SK-N-SH treated with all-trans-retinoic acid at 6 μM for 48 hours (cell line): Measurements from ENCODE around the gene REEP2.

Source experiments
- ATAC-seq: fragments of 200-7000 bp; cut with Tn5 transposase; 3 replicates; pipeline ENCODE4 v1.9.1; 2020; ENCODE audit warnings: mild to moderate bottlenecking, moderate library complexity
- ARNTL ChIP-seq: fragments of 450-650 bp; formaldehyde crosslinking; IDR thresholded peaks from 2 replicates; pipeline ENCODE4 v1.5.0; 2020; ENCODE audit warnings: low read depth, mild to moderate bottlenecking, moderate library complexity, borderline replicate concordance
- BACH2 ChIP-seq: fragments of 250-450 bp; sonication (Bioruptor Pico); IDR thresholded peaks from 2 replicates; pipeline ENCODE4 v1.9.0; 2021; ENCODE audit warnings: mild to moderate bottlenecking, borderline replicate concordance
- CREB5 ChIP-seq: fragments of 250-450 bp; sonication (Bioruptor Pico); IDR thresholded peaks from 2 replicates; pipeline ENCODE4 v1.5.1; 2020; ENCODE audit warnings: low read depth, mild to moderate bottlenecking, moderate library complexity
- CSDC2 ChIP-seq: fragments of 250-450 bp; sonication (Bioruptor Pico); IDR thresholded peaks from 2 replicates; pipeline ENCODE4 v1.5.0; 2020; ENCODE audit warnings: mild to moderate bottlenecking, moderate library complexity
- CSRNP3 ChIP-seq: fragments of 250-450 bp; sonication (Bioruptor Pico); IDR thresholded peaks from 2 replicates; pipeline ENCODE4 v1.5.1; 2021; ENCODE audit warnings: mild to moderate bottlenecking, moderate library complexity
- ESRRG ChIP-seq: fragments of 250-450 bp; sonication (Bioruptor Pico); IDR thresholded peaks from 2 replicates; pipeline ENCODE4 v1.6.1; 2021; ENCODE audit warnings: mild to moderate bottlenecking
- GLIS3 ChIP-seq: fragments of 250-450 bp; sonication (Bioruptor Pico); IDR thresholded peaks from 2 replicates; pipeline ENCODE4 v1.5.0; 2020; ENCODE audit warnings: mild to moderate bottlenecking, moderate library complexity
- ISL1 ChIP-seq: fragments of 250-450 bp; sonication (Bioruptor Pico); IDR thresholded peaks from 2 replicates; pipeline ENCODE4 v2.1.2; 2022; ENCODE audit warnings: mild to moderate bottlenecking, moderate library complexity
- OSR1 ChIP-seq: fragments of 250-450 bp; sonication (Bioruptor Pico); IDR thresholded peaks from 2 replicates; pipeline ENCODE4 v1.8.0; 2022; ENCODE audit warnings: moderate library complexity, mild to moderate bottlenecking, inconsistent platforms
- PATZ1 ChIP-seq: fragments of 250-450 bp; sonication (Bioruptor Pico); IDR thresholded peaks from 2 replicates; pipeline ENCODE4 v1.8.0; 2020; ENCODE audit warnings: mild to moderate bottlenecking, moderate library complexity, borderline replicate concordance
- POU6F1 ChIP-seq: fragments of 250-450 bp; sonication (Bioruptor Pico); IDR thresholded peaks from 2 replicates; pipeline ENCODE4 v1.8.0; 2021; ENCODE audit warnings: low read depth, mild to moderate bottlenecking, moderate library complexity, borderline replicate concordance
- PPARA ChIP-seq: fragments of 250-450 bp; sonication (Bioruptor Pico); IDR thresholded peaks from 2 replicates; pipeline ENCODE4 v1.5.0; 2020; ENCODE audit warnings: mild to moderate bottlenecking, borderline replicate concordance
- RARB ChIP-seq: fragments of 250-450 bp; sonication (Bioruptor Pico); IDR thresholded peaks from 2 replicates; pipeline ENCODE4 v1.8.0; 2021; ENCODE audit warnings: mild to moderate bottlenecking, moderate library complexity
- SNAI2 ChIP-seq: fragments of 250-450 bp; sonication (Bioruptor Pico); IDR thresholded peaks from 2 replicates; pipeline ENCODE4 v1.5.0; 2020; ENCODE audit warnings: mild to moderate bottlenecking, moderate library complexity
- TCF4 ChIP-seq: fragments of 250-450 bp; sonication (Bioruptor Pico); IDR thresholded peaks from 2 replicates; pipeline ENCODE4 v1.8.0; 2021; ENCODE audit warnings: mild to moderate bottlenecking, moderate library complexity, borderline replicate concordance
- ZC3H10 ChIP-seq: fragments of 250-450 bp; sonication (Bioruptor Pico); IDR thresholded peaks from 2 replicates; pipeline ENCODE4 v1.5.1; 2021; ENCODE audit warnings: mild to moderate bottlenecking, moderate library complexity
- ZFP3 ChIP-seq: fragments of 250-450 bp; sonication (Bioruptor Pico); IDR thresholded peaks from 2 replicates; pipeline ENCODE4 v1.5.0; 2020; ENCODE audit warnings: mild to moderate bottlenecking, moderate library complexity
- ZFP30 ChIP-seq: fragments of 450-650 bp; formaldehyde crosslinking; IDR thresholded peaks from 2 replicates; pipeline ENCODE4 v1.5.0; 2022; ENCODE audit warnings: mild to moderate bottlenecking, moderate library complexity
- ZNF565 ChIP-seq: fragments of 450-650 bp; formaldehyde crosslinking; conservative IDR thresholded peaks from 2 replicates; pipeline ENCODE4 v1.5.0; 2020; ENCODE audit warnings: low read depth, mild to moderate bottlenecking, moderate library complexity
- ZNF70 ChIP-seq: fragments of 450-650 bp; formaldehyde crosslinking; IDR thresholded peaks from 2 replicates; pipeline ENCODE4 v1.5.0; 2020; ENCODE audit warnings: mild to moderate bottlenecking, moderate library complexity
- ZNF8 ChIP-seq: fragments of 450-650 bp; formaldehyde crosslinking; IDR thresholded peaks from 2 replicates; pipeline ENCODE4 v1.5.0; 2020; ENCODE audit warnings: mild to moderate bottlenecking, moderate library complexity

REEP2 gene

GRCh38 chr5:138482638-138483037 is 43.8 kb downstream of the REEP2 start (continued):
- TF ChIP-seq ZFP30 (CRISPR knock-in tag) (no peak), ARNTL (CRISPR knock-in tag) (no peak), TCF4 (CRISPR knock-in tag) (no peak), RARB (CRISPR knock-in tag) (no peak), SNAI2 (CRISPR knock-in tag) (no peak), ZC3H10 (CRISPR knock-in tag) (no peak), ESRRG (CRISPR knock-in tag) (no peak), ZNF70 (CRISPR knock-in tag) (no peak)

- TF ChIP-seq PATZ1 (CRISPR knock-in tag) (no peak), ZFP30 (CRISPR knock-in tag) (no peak), BACH2 (CRISPR knock-in tag) (no peak), GLIS3 (CRISPR knock-in tag) (no peak), ZFP3 (CRISPR knock-in tag) (no peak), OSR1 (CRISPR knock-in tag) (no peak), ESRRG (CRISPR knock-in tag) (no peak), ISL1 (CRISPR knock-in tag) (no peak), ZNF70 (CRISPR knock-in tag) (no peak), ARNTL (CRISPR knock-in tag) (no peak), ZNF8 (CRISPR knock-in tag) (no peak), ZNF565 (no peak), CREB5 (CRISPR knock-in tag) (no peak), TCF4 (CRISPR knock-in tag) (no peak), RARB (CRISPR knock-in tag) (no peak)
These were observed 49.7 kb downstream of the REEP2 start for GRCh38 chr5:138488481-138488945.

GRCh38 chr5:138489683-138490061 is 50.8 kb downstream of the REEP2 start:
- ATAC-seq: no peak

More at GRCh38 chr5:138488481-138488945, 49.7 kb downstream of the REEP2 start:
- no peak for ATAC-seq

More at GRCh38 chr5:138489683-138490061, 50.8 kb downstream of the REEP2 start:
- TF ChIP-seq CSDC2 (CRISPR knock-in tag) (no peak), ZC3H10 (CRISPR knock-in tag) (no peak), ISL1 (CRISPR knock-in tag) (no peak), BACH2 (CRISPR knock-in tag) (no peak), ZFP30 (CRISPR knock-in tag) (no peak), ARNTL (CRISPR knock-in tag) (no peak), GLIS3 (CRISPR knock-in tag) (no peak), TCF4 (CRISPR knock-in tag) (no peak), ZNF8 (CRISPR knock-in tag) (no peak), ZNF70 (CRISPR knock-in tag) (no peak), CSRNP3 (no peak), ZNF565 (no peak), PPARA (CRISPR knock-in tag) (no peak), OSR1 (CRISPR knock-in tag) (no peak), POU6F1 (CRISPR knock-in tag) (no peak), ZFP3 (CRISPR knock-in tag) (no peak)
